HG03442 (cell line): ENCODE measurements around the gene TPTE.
"Not testable (repeated sequence)": the region's sequence is repeated elsewhere in the genome, so short reads cannot be mapped to it uniquely, and the experiment has no call there.

ENCODE experiments used
- ATAC-seq: cut with Tn5 transposase; IDR thresholded peaks from one replicate; pipeline ENCODE4 v1.9.1; 2021; ENCODE audit warnings: mild to moderate bottlenecking, moderate library complexity; ENCODE audit not compliant: unreplicated experiment

The TPTE gene

GRCh38 chr21:10521091-10521598, at the start of gene TPTE:
TPTE (plus strand) TSS chr21:10521583; CDS start chr21:10538724, 17,141 bp downstream.
- ATAC-seq: no peak

- ATAC-seq: not testable (repeated sequence)
Measured at GRCh38 chr21:10471999-10472398, 49.4 kb upstream of the TPTE start.

GRCh38 chr21:10477794-10478193, 43.6 kb upstream of the TPTE start:
- ATAC-seq: not testable (repeated sequence)

GRCh38 chr21:10479875-10480274, 41.5 kb upstream of the TPTE start:
- ATAC-seq: not testable (repeated sequence)

- ATAC-seq: not testable (repeated sequence)
Measured at GRCh38 chr21:10484864-10485263, 36.5 kb upstream of the TPTE start.

GRCh38 chr21:10490453-10490852, 30.9 kb upstream of the TPTE start:
- ATAC-seq: not testable (repeated sequence)

GRCh38 chr21:10511116-10511515, 10.3 kb upstream of the TPTE start:
- no peak for ATAC-seq

GRCh38 chr21:10516889-10517288, 4.5 kb upstream of the TPTE start:
- not testable (repeated sequence) for ATAC-seq

GRCh38 chr21:10517904-10518303, 3.5 kb upstream of the TPTE start:
- not testable (repeated sequence) for ATAC-seq

- ATAC-seq: not testable (repeated sequence)
Measured at GRCh38 chr21:10521835-10522500, 585 bp downstream of the TPTE start.

- no peak for ATAC-seq
Measured at GRCh38 chr21:10539956-10540355, 18.6 kb downstream of the TPTE start.

GRCh38 chr21:10544376-10544775, 23.0 kb downstream of the TPTE start:
- ATAC-seq: not testable (repeated sequence)

GRCh38 chr21:10547868-10548267, 26.5 kb downstream of the TPTE start:
- not testable (repeated sequence) for ATAC-seq

GRCh38 chr21:10548331-10548954, 27.1 kb downstream of the TPTE start:
- not testable (repeated sequence) for ATAC-seq

- not testable (repeated sequence) for ATAC-seq
Measured at GRCh38 chr21:10570803-10571202, 49.4 kb downstream of the TPTE start.

- not testable (repeated sequence) for ATAC-seq
Measured at GRCh38 chr21:10574531-10575310, 53.3 kb downstream of the TPTE start.

- no peak for ATAC-seq
Measured at GRCh38 chr21:10575311-10575667, 53.9 kb downstream of the TPTE start.

GRCh38 chr21:10578910-10579309, 57.5 kb downstream of the TPTE start:
- not testable (repeated sequence) for ATAC-seq

GRCh38 chr21:10589115-10589514, 67.7 kb downstream of the TPTE start:
- ATAC-seq: not testable (repeated sequence)

GRCh38 chr21:10607074-10607473, 85.7 kb downstream of the TPTE start:
- ATAC-seq: not testable (repeated sequence)

GRCh38 chr21:10614285-10614684, 92.9 kb downstream of the TPTE start:
- not testable (repeated sequence) for ATAC-seq
